NOMO-1 treated with dmso at 0.1 percent for 144 hours (cell line): ENCODE data around the gene RPN2.
"Not testable (repeated sequence)": the region's sequence is repeated elsewhere in the genome, so short reads cannot be mapped to it uniquely, and the experiment has no call there.

Source experiments
- DNase-seq: peaks from one replicate; lab custom pipeline; 2025; ENCODE audit not compliant: unreplicated experiment; lab: John Stamatoyannopoulos, UW

Gene RPN2

DNA sequence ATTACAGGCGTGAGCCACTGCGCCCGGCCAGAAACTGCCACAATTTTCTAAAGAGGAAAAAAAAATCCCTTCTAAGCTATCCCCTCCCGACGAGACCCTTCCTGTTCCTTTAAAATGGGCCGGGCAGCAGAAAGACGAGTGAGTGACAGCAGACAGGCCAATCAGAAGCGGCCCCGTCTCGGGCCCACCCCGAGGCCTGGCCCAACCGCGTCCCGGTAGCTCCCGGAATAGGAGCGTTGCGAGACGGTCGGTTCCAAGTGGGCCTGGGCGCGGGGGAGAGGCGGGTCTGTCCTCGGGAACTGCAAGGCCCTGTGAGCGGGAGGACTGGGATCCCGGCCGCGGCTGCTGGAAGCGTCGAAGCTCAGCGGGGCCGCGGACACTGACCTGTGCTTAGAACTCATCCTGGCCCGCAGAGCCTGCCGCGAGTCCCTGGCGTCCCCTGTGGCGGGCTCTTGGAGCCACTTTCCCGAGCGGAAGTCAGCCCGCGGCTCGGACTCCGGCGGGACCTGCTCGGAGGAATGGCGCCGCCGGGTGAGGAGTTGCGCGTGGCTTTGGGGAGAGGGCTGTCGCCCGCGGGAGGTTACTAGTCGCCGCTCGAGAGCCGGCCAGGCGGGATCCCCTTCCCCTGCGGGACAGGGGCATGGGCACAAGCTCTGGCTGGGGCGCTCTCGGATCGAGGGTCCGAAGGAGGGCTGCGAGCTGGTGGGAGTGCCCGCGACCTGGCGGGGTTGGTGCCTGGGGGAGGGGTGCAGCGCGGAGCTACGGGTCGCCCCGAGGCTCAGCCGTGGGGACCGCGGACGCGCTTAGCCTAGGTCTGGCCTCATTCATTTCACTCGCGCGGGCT, at the start of gene RPN2, which contains the start of gene MROH8:
Gene RPN2, plus strand, starts transcription at position 492 of the 844 bp plus-strand sequence. Its CDS starts 27 bp downstream, at position 519.
Gene MROH8, minus strand, starts transcription at position 710 of the 844 bp plus-strand sequence.
- DNase-seq, result peak; percentile 93

DNA sequence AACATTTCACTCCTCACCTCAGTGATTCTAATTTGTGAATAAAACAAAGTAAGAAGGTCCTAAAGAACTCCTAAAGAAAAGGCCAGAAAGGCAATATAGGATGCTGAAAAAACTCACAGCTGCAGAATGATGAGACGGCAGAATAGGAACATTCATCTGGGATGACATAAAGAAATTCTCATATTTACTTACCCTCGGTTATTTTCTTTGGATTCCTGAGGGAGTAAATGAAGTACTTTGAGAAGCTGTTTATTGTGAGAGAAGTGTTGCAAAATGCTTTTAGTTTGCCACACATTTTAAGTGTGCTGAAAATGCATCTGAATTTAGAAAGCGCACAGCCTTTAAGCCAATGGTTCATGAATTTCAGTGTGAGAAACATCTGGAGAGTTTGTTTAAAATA, 47.6 kb upstream of the RPN2 start:
- DNase-seq, result no peak

DNA sequence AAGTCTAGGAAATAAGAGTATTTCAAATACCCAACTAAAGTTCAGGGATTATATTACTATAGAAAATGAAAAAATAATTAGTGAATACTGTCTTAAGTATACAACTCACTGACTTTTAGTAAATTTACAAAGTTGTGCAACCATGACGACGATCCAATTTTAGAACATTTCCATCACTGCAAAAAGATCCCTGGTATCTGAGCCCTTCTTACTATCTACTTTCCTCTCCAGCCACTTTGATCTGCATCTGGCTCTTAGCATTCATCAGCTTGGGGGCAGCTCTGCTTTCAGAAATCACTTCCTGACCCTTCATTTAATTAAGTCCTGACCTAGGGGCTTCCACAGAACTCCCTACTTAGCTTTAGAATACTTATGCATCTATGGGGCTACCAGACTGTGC, 45.2 kb upstream of the RPN2 start:
- no peak for DNase-seq

GRCh38 chr20:37137547-37137946, 41.6 kb upstream of the RPN2 start:
- DNase-seq, result no peak

DNA sequence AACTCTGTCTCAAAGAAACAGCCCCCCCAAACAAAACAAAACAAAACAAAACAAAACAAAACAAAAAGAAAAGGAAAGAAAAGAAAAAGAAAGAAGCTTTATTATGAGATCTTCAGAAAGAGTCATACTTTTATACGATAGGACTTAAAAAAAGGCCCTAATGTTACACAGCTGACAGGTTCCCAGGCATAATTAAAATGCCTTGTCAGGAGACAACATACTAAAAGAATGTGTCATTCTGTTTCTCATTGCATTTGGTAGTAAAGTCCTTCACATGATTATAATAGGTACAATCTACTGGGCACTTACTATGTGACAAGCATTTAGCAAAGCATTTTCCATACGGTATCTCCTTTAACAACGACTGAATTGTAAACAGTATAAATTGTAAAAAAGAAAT, 36.4 kb upstream of the RPN2 start:
- DNase-seq, result no peak

DNA sequence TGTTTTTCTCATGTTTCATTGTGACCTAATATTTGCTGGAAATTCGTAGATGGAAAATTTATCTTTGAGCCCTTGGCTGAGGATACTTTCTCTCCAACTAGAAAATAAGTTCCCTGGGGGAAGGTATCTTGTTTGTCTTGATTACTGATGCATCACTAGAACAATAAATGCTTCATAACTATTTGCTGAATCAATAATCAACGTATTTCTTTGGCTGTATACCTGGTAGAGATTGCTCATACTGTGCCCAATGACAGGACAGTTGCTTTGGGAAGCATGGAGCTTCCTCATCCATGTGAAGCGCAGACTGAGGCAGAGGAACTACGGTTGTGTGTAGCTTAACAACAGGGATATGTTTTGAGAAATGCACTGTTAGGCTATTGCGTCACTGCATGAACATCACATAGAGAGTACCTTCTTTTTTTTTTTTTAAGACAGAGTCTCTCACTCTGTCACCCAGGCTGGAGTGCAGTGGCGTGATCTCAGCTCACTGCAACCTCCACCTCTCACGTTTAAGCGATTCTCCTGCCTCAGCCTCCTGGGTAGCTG, 34.2 kb upstream of the RPN2 start:
- DNase-seq, result no peak

- no peak for DNase-seq
Measured at GRCh38 chr20:37147250-37147649, 31.9 kb upstream of the RPN2 start.

- not testable (repeated sequence) for DNase-seq
Measured at GRCh38 chr20:37150864-37151263, 28.3 kb upstream of the RPN2 start.

DNA sequence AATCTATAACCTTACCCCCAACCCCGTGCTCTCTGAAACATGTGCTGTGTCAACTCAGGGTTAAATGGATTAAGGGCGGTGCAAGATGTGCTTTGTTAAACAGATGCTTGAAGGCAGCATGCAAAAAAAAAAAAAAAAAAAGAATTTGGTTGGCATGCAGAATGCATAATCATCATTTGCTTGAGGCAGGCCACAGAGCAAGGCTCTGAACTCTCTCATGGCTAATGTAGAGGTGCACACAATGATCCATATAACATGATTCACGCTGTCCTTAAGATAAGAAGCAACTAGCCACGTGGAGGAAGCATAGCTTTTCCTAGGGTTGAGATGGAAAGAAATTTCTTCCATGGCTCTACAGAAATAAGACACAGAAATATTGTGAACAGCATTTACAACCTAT, 27.6 kb upstream of the RPN2 start:
- no peak for DNase-seq

DNA sequence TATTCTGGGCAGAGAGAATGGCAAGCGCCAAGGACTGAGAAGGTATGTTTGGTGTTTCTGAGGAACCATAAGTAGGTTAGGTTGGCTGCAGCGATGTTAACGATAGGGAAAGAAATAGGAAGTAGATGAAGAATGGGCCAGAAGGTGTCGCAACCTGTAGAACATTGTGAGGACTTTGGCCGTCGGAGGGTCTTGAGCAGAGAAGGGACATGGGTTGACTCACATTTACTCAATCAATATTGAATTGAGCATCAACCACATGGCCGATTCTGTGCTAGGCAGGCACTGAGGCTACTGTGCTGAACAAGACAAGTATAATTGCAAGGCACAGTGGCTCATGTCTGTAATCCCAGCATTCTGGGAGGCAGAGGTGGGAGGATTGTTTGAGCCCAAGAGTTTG, 26.8 kb upstream of the RPN2 start:
- peak; percentile 62 for DNase-seq

- no peak for DNase-seq
Measured at GRCh38 chr20:37154684-37155298, 24.3 kb upstream of the RPN2 start.

DNA sequence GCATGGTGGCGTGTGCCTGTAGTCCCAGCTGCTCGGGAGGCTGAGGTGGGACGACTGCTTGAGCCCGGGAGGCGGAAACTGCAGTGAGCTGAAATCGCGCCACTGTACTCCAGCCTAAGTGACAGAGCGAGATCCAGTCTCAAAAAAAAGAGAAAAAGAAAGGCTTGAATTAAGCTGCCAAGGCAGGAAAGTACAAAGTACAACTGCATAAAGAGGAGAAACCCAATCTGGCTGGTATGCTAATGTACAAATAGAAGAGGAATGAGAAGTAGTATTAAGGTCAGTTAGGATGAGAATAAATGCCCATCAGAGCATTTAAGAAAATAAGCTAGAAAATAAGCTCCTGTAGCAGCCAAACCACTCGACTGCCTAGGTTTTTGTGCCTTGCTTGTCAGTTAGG, 23.1 kb upstream of the RPN2 start:
- DNase-seq, result no peak

GRCh38 chr20:37158248-37158647, 20.9 kb upstream of the RPN2 start:
- DNase-seq, result no peak

DNA sequence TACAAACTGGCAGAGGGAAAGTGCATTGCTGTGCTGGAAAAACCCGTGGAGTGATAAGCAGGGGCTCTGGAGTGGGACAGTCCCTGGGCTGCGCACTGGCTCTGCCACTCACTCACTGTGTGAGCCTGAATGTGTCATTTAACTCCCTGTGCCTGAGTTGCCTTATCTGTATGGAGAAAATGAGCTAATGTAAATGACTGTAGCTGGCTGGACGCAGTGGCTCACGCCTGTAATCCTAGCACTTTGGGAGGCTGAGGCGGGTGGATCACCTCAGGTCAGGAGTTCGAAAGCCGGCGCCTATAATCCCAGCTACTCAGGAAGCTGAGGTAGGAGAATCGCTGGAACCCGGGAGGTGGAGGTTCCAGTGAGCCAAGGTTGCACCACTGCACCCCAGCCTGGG, 18.4 kb upstream of the RPN2 start:
- DNase-seq, result no peak

DNA sequence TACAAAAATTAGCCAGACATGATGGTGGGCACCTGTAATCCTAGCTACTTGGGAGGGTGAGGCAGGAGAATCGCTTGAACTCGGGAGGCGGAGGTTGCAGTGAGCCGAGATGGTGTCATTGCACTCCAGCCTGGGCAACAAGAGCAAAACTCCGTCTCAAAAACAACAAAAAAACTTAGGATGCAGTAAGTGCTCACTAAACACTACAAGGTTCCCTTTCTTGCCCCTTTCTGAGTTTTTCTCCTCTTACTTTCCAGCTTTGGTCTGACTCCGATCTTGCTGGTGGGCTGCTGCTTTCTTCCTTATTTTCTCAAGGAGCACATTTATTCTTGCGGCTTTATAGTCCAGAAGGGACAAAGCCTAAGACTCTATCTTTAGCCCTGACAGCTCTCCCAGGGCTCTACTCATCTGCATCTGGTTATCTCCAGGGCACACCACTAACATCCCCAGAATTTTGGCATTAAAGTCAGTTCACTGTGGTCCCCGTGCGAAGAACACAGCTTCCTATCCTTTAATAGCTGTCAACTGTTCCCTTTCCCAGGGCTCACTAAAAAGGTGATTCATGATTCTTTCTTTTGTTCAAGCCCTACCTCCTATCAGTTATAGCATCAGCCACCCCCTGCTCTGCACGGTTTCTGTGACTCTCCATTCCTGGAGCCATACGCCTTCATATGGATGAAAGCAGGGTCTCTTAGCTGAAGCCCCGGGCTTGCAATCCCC, 17.1 kb upstream of the RPN2 start:
- no peak for DNase-seq

DNA sequence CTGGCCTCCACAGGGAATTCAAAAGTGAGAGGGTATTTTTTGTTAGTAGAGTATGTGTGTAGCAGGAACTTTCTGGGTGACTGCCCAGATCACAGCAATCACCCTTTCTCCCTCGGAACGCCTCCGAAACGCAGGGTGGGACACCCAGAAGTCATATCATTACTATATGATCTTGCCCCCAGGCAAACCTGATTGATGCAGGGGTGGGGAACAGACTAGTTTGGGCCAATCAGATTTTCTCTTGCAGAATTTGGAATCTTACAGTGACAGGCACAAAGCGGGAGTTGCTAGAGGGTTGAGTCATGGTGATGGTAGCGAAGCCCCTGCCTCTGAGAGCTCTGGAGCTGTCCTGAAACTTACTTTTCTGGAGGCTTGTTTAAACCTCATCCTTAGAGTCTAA, 16.5 kb upstream of the RPN2 start:
- no peak for DNase-seq

GRCh38 chr20:37163832-37164554, 15.1 kb upstream of the RPN2 start:
- DNase-seq, result no peak

GRCh38 chr20:37165031-37165430, 14.1 kb upstream of the RPN2 start:
- DNase-seq, result no peak

GRCh38 chr20:37166867-37167266, 12.3 kb upstream of the RPN2 start:
- no peak for DNase-seq

DNA sequence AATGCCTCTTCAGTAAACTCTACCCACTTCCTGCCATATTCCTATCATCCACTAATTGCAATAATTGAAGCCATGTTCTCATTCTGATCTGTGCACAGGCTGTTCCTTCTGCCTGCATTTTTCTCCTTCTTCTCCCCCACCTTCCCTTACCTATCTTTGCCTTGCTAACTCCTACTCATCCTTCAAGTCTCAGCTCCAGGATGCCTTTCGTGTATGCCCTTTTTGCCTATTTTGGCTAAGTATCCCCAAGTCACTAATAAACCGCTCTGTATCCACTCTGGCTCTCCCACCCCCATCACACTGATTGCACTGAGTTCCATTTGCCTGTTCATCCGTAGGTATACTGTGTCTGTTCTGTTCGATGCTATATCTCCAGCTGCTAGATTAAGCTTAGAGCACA, 6.3 kb upstream of the RPN2 start:
- no peak for DNase-seq
